Mesenchymal stem cell (in vitro differentiated cells and primary cell): ENCODE data around the gene MAGEA8.

Experiments
- DNase-seq: peaks from one replicate; pipeline ENCODE4 v3.0.0-alpha.2; 2013
- H2AFZ ChIP-seq: one replicate; pipeline ENCODE4 v1.6.1; 2013; ENCODE audit warnings: low read depth, mild to moderate bottlenecking, control low read depth, inconsistent platforms, low read length, moderate library complexity
- H2AK5ac ChIP-seq: 2 replicates; pipeline ENCODE4 v1.6.1; 2013; ENCODE audit warnings: low read length, moderate library complexity, mild to moderate bottlenecking, inconsistent platforms; ENCODE audit not compliant: severe bottlenecking
- H2BK120ac ChIP-seq: one replicate; pipeline ENCODE4 v1.6.1; 2013; ENCODE audit warnings: low read depth, mild to moderate bottlenecking, inconsistent platforms, low read length, moderate library complexity
- H2BK12ac ChIP-seq, 2 experiments: one replicate each; pipeline ENCODE4 v1.6.1; 2013; ENCODE audit warnings: inconsistent platforms in 2 of 2, low read length in 2 of 2, mild to moderate bottlenecking in 2 of 2, moderate library complexity in 2 of 2, control low read depth in 1 of 2
- H2BK15ac ChIP-seq: one replicate; pipeline ENCODE4 v1.6.1; 2013; ENCODE audit warnings: mild to moderate bottlenecking, low read depth, inconsistent platforms; ENCODE audit not compliant: poor library complexity, severe bottlenecking
- H2BK5ac ChIP-seq: 2 replicates; pipeline ENCODE4 v1.6.1; 2013; ENCODE audit warnings: low read depth, mild to moderate bottlenecking, low read length, control low read depth, inconsistent platforms; ENCODE audit not compliant: poor library complexity, severe bottlenecking
- H3K14ac ChIP-seq, 2 experiments: one replicate each; pipeline ENCODE4 v1.6.1; 2013; ENCODE audit warnings: inconsistent platforms in 2 of 2, low read length in 2 of 2, control low read depth in 1 of 2, mild to moderate bottlenecking in 1 of 2, moderate library complexity in 1 of 2
- H3K18ac ChIP-seq, 2 experiments: one replicate each; pipeline ENCODE4 v1.6.1; 2013; ENCODE audit warnings: inconsistent platforms in 2 of 2, low read length in 2 of 2, control low read depth in 1 of 2, low read depth in 1 of 2, mild to moderate bottlenecking in 1 of 2
- H3K23ac ChIP-seq, 2 experiments: one replicate each; pipeline ENCODE4 v1.6.1; 2013; ENCODE audit warnings: inconsistent platforms in 2 of 2, low read length in 2 of 2, mild to moderate bottlenecking in 2 of 2, moderate library complexity in 2 of 2, control low read depth in 1 of 2
- H3K27ac ChIP-seq: 2 replicates; pipeline ENCODE4 v1.5.1; 2013; ENCODE audit warnings: mild to moderate bottlenecking, moderate library complexity, low read length, control low read depth, inconsistent platforms; ENCODE audit not compliant: poor library complexity, severe bottlenecking
- H3K27me3 ChIP-seq, 2 experiments: 2 replicates each; pipeline versions ENCODE4 v1.6.1 to v1.7.0; 2013; ENCODE audit warnings: low read length in 2 of 2, mild to moderate bottlenecking in 2 of 2, moderate library complexity in 2 of 2, control low read depth in 1 of 2, inconsistent platforms in 1 of 2; ENCODE audit not compliant: control insufficient read depth in 1 of 2, insufficient read depth in 1 of 2
- H3K36me3 ChIP-seq, 2 experiments: 2 replicates each; pipeline versions ENCODE4 v1.6.1 to v1.7.0; 2013; ENCODE audit warnings: low read length in 2 of 2, control low read depth in 1 of 2, inconsistent platforms in 1 of 2, low read depth in 1 of 2, mild to moderate bottlenecking in 1 of 2; ENCODE audit not compliant: insufficient read depth in 2 of 2, control insufficient read depth in 1 of 2
- H3K4ac ChIP-seq, 2 experiments: one replicate each; pipeline ENCODE4 v1.6.1; 2013; ENCODE audit warnings: inconsistent platforms in 2 of 2, low read length in 2 of 2, mild to moderate bottlenecking in 2 of 2, moderate library complexity in 2 of 2, control low read depth in 1 of 2, low read depth in 1 of 2
- H3K4me1 ChIP-seq: 2 replicates; pipeline ENCODE4 v1.6.1; 2013; ENCODE audit warnings: low read depth, low read length, control low read depth; ENCODE audit not compliant: control insufficient read depth, insufficient read depth
- H3K4me2 ChIP-seq: 2 replicates; pipeline ENCODE4 v1.6.1; 2013; ENCODE audit warnings: low read length, mild to moderate bottlenecking, inconsistent platforms; ENCODE audit not compliant: poor library complexity, severe bottlenecking
- H3K4me3 ChIP-seq, 2 experiments: 2 replicates each; pipeline versions ENCODE4 v1.5.1 to v1.7.0; 2013; ENCODE audit warnings: low read length in 2 of 2, mild to moderate bottlenecking in 2 of 2, control low read depth in 1 of 2, low read depth in 1 of 2; ENCODE audit not compliant: insufficient read depth in 1 of 2
- H3K79me1 ChIP-seq: replicated peaks from 2 replicates; pipeline ENCODE4 v1.6.1; 2013; ENCODE audit warnings: mild to moderate bottlenecking, control low read depth, low read length, inconsistent platforms; ENCODE audit not compliant: poor library complexity, severe bottlenecking
- H3K9ac ChIP-seq: 2 replicates; pipeline ENCODE4 v1.7.0; 2013; ENCODE audit warnings: mild to moderate bottlenecking, low read length, moderate library complexity
- H3K9me3 ChIP-seq: 2 replicates; pipeline ENCODE4 v1.7.0; 2013; ENCODE audit warnings: mild to moderate bottlenecking, low read length; ENCODE audit not compliant: control insufficient read depth
- H4K8ac ChIP-seq: one replicate; pipeline ENCODE4 v1.6.1; 2013; ENCODE audit warnings: inconsistent platforms, mild to moderate bottlenecking, low read length, moderate library complexity
- H4K91ac ChIP-seq: one replicate; pipeline ENCODE4 v1.6.1; 2013; ENCODE audit warnings: mild to moderate bottlenecking, low read length, inconsistent platforms
- WGBS: methylation state at CpG from one replicate; pipeline ENCODE4 v1.1.7; 2013; ENCODE audit warnings: mixed read lengths; 5-methylcytosine and 5-hydroxymethylcytosine counted together

The MAGEA8 gene

GRCh38 chrX:149837639-149838038 lies 43.3 kb upstream of the MAGEA8 start:
- Histone ChIP-seq H3K23ac (no peak overlapping the region), H3K4me3 (no peak overlapping the region), H2BK15ac (no peak overlapping the region), H3K9ac (no peak overlapping the region), H2AFZ (no peak overlapping the region), H3K27ac (no peak overlapping the region), H2BK5ac (no peak overlapping the region), H3K14ac (no peak overlapping the region), H3K79me1 (no peaks in the 10 kb centered on the region), H3K36me3 (no peaks in the 10 kb centered on the region), H2BK120ac (no peak overlapping the region), H3K4me1 (no peaks in the 10 kb centered on the region), H2BK12ac (no peak overlapping the region), H4K91ac (no peak overlapping the region), H4K8ac (no peak overlapping the region), H3K4ac (no peak overlapping the region), H3K9me3 (no peaks in the 10 kb centered on the region), H3K18ac (no peak overlapping the region), H2AK5ac (no peak overlapping the region), H3K4me2 (no peak overlapping the region), H3K27me3 (peaks cover 0 to 3% of the 10 kb centered on the region in 2 experiments)
- DNase-seq, result no peak

DNA sequence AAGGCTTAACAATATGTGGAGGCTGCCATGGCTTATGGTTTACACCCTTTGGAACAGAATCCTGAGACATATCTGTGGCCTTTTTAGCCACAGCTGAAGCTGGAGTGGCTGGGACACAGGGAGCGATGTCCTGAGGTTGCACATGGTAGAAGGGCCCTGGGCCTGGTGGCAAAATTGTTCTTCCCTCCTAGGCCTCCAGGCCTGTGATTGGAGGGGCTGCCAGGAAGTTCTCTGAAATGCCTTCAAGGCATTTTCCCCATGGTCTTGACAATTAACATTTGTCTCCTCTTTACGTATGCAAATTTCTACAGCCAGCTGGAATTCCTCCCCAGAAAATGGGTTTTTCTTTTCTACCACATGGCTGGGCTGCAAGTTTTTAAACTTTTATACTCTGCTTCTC lies 39.1 kb upstream of the MAGEA8 start:
- no peak overlapping the region for H3K27ac ChIP-seq
- no peak overlapping the region for H2AFZ ChIP-seq
- 89% methylated on average over 2 of the region's 2 CpGs for WGBS
- H3K79me1 ChIP-seq, result no peaks in the 10 kb centered on the region
- H3K4me2 ChIP-seq, result no peak overlapping the region
- no peak overlapping the region for H3K14ac ChIP-seq
- H2BK12ac ChIP-seq, result no peak overlapping the region
- no peaks in the 10 kb centered on the region for H3K4me1 ChIP-seq
- no peaks in the 10 kb centered on the region for H3K9me3 ChIP-seq
- H2AK5ac ChIP-seq, result no peak overlapping the region
- no peak overlapping the region for H4K91ac ChIP-seq
- H2BK5ac ChIP-seq, result no peak overlapping the region
- no peak overlapping the region for H2BK15ac ChIP-seq
- no peak overlapping the region for H4K8ac ChIP-seq
- no peak overlapping the region for H3K4me3 ChIP-seq
- H3K4ac ChIP-seq, result no peak overlapping the region
- H3K36me3 ChIP-seq, result no peaks in the 10 kb centered on the region
- no peak overlapping the region for H2BK120ac ChIP-seq
- H3K9ac ChIP-seq, result no peak overlapping the region
- H3K23ac ChIP-seq, result no peak overlapping the region
- peaks cover 0 to 16% of the 10 kb centered on the region in 2 experiments for H3K27me3 ChIP-seq
- no peak for DNase-seq
- no peak overlapping the region for H3K18ac ChIP-seq

DNA sequence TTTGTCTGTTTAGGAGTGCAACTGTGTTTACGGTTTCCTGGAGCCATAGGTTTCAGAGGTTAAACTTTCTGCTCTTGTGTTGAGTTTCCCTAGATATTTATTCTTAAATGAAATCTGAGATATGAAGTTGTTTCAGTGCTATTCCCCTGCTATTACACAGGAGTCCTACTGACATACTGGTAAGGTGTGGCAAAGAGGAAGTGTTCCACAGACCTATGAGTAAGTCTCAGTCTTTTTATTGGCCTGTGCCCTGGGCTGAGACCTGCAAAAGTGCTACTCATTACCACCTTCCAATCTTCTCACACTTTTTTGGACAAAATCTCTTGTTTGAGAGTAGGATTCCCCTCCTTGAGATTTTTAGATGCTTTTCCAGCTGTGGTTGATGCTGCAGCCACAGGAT lies 35.6 kb upstream of the MAGEA8 start:
- no CpG with 5 or more reads among the region's 1 CpG for WGBS

GRCh38 chrX:149846789-149847188 lies 34.2 kb upstream of the MAGEA8 start:
- no peaks in the 10 kb centered on the region for H3K79me1 ChIP-seq
- H3K4me2 ChIP-seq, result no peak overlapping the region
- H3K4ac ChIP-seq, result no peak overlapping the region
- H2BK120ac ChIP-seq, result no peak overlapping the region
- H2AK5ac ChIP-seq, result no peak overlapping the region
- H3K36me3 ChIP-seq, result no peaks in the 10 kb centered on the region
- no peak overlapping the region for H4K8ac ChIP-seq
- H3K4me1 ChIP-seq, result no peaks in the 10 kb centered on the region
- no peak overlapping the region for H2BK15ac ChIP-seq
- no peak overlapping the region for H3K14ac ChIP-seq
- WGBS, result 90% methylated on average over 3 of the region's 3 CpGs
- H2BK12ac ChIP-seq, result no peak overlapping the region
- no peak overlapping the region for H3K9ac ChIP-seq
- H2AFZ ChIP-seq, result no peak overlapping the region
- no peak overlapping the region for H3K27ac ChIP-seq
- H2BK5ac ChIP-seq, result no peak overlapping the region
- H3K18ac ChIP-seq, result no peak overlapping the region
- no peaks in the 10 kb centered on the region for H3K9me3 ChIP-seq
- DNase-seq, result no peak
- H4K91ac ChIP-seq, result no peak overlapping the region
- no peak overlapping the region for H3K4me3 ChIP-seq
- H3K23ac ChIP-seq, result no peak overlapping the region
- H3K27me3 ChIP-seq, result peaks cover 0 to 31% of the 10 kb centered on the region in 2 experiments

More for the DNA sequence above, 35.6 kb upstream of the MAGEA8 start:
- H3K18ac ChIP-seq, result no peak overlapping the region
- no peaks in the 10 kb centered on the region for H3K9me3 ChIP-seq
- no peak overlapping the region for H2AK5ac ChIP-seq
- no peak overlapping the region for H3K23ac ChIP-seq
- H3K27me3 ChIP-seq, result peaks cover 0 to 29% of the 10 kb centered on the region in 2 experiments
- no peak overlapping the region for H3K4ac ChIP-seq
- no peak overlapping the region for H3K9ac ChIP-seq
- H3K79me1 ChIP-seq, result no peaks in the 10 kb centered on the region
- H3K36me3 ChIP-seq, result no peaks in the 10 kb centered on the region
- H2BK15ac ChIP-seq, result no peak overlapping the region
- no peak overlapping the region for H3K4me2 ChIP-seq
- DNase-seq, result no peak
- H2BK120ac ChIP-seq, result no peak overlapping the region
- no peak overlapping the region for H2BK12ac ChIP-seq
- H2AFZ ChIP-seq, result no peak overlapping the region
- no peak overlapping the region for H4K91ac ChIP-seq
- H3K4me3 ChIP-seq, result no peak overlapping the region
- H4K8ac ChIP-seq, result no peak overlapping the region
- H3K4me1 ChIP-seq, result no peaks in the 10 kb centered on the region
- no peak overlapping the region for H3K27ac ChIP-seq
- H2BK5ac ChIP-seq, result no peak overlapping the region
- H3K14ac ChIP-seq, result no peak overlapping the region
